Astrocyte (in vitro differentiated cells and primary cell): ENCODE measurements around the gene QRICH1. TPM values are rescaled to one million over a fixed set of nuclear protein-coding genes. Genes with fewer than 3 reads are reported as not detected.

Experiments used
- DNase-seq: peaks from one replicate; pipeline ENCODE4 v3.0.0-alpha.2; 2010; ENCODE audit warnings: low read depth
- FAIRE-seq: peaks from 2 replicates; lab custom pipeline; 2011; peaks lifted over from hg19 to GRCh38; lab: Jason Lieb, UNC
- H2AFZ ChIP-seq: 2 replicates; pipeline ENCODE4 v1.6.0; 2012; ENCODE audit warnings: low read depth, low read length, inconsistent platforms
- H3K27ac ChIP-seq: 2 replicates; pipeline ENCODE4 v1.5.1; 2011; ENCODE audit warnings: low read depth, low read length, inconsistent platforms
- H3K27me3 ChIP-seq: 2 replicates; pipeline ENCODE4 v1.6.0; 2011; ENCODE audit warnings: low read length, inconsistent platforms; ENCODE audit not compliant: insufficient read depth
- H3K36me3 ChIP-seq: 2 replicates; pipeline ENCODE4 v1.5.1; 2011; ENCODE audit warnings: low read length, inconsistent platforms; ENCODE audit not compliant: insufficient read depth
- H3K4me1 ChIP-seq: 2 replicates; pipeline ENCODE4 v1.5.1; 2011; ENCODE audit warnings: low read length, inconsistent platforms; ENCODE audit not compliant: insufficient read depth
- H3K4me2 ChIP-seq: 2 replicates; pipeline ENCODE4 v1.6.0; 2012; ENCODE audit warnings: low read length, inconsistent platforms
- H3K4me3 ChIP-seq: 2 replicates; pipeline ENCODE4 v1.5.1; 2011; ENCODE audit warnings: low read depth, mild to moderate bottlenecking, low read length, inconsistent platforms; ENCODE audit not compliant: insufficient read depth
- H3K79me2 ChIP-seq: 2 replicates; pipeline ENCODE4 v1.6.0; 2012; ENCODE audit warnings: mild to moderate bottlenecking, low read length, inconsistent platforms; ENCODE audit not compliant: insufficient read depth
- H3K9ac ChIP-seq: 2 replicates; pipeline ENCODE4 v1.6.0; 2012; ENCODE audit warnings: mild to moderate bottlenecking, low read length, inconsistent platforms
- H3K9me3 ChIP-seq: 2 replicates; pipeline ENCODE4 v1.5.1; 2012; ENCODE audit warnings: low read depth, mild to moderate bottlenecking, low read length, inconsistent platforms; ENCODE audit not compliant: insufficient read depth
- H4K20me1 ChIP-seq: 2 replicates; pipeline ENCODE4 v1.6.0; 2012; ENCODE audit warnings: low read length, inconsistent platforms; ENCODE audit not compliant: insufficient read depth
- H3K27ac Mint-ChIP-seq: one replicate; pipeline ENCODE4 v1.8.0; 2021; ENCODE audit warnings: mild to moderate bottlenecking, mixed read lengths; ENCODE audit not compliant: unreplicated experiment
- H3K27me3 Mint-ChIP-seq: one replicate; pipeline ENCODE4 v1.8.0; 2021; ENCODE audit warnings: low read depth, mixed read lengths; ENCODE audit not compliant: unreplicated experiment
- H3K36me3 Mint-ChIP-seq: one replicate; pipeline ENCODE4 v1.8.0; 2021; ENCODE audit warnings: low read depth, mixed read lengths; ENCODE audit not compliant: unreplicated experiment
- H3K4me1 Mint-ChIP-seq: one replicate; pipeline ENCODE4 v1.8.0; 2021; ENCODE audit warnings: low read depth, mixed read lengths; ENCODE audit not compliant: unreplicated experiment
- H3K4me3 Mint-ChIP-seq: one replicate; pipeline ENCODE4 v1.8.0; 2021; ENCODE audit warnings: mild to moderate bottlenecking, moderate library complexity, mixed read lengths; ENCODE audit not compliant: unreplicated experiment
- H3K9me3 Mint-ChIP-seq: one replicate; pipeline ENCODE4 v1.8.0; 2021; ENCODE audit warnings: mild to moderate bottlenecking, mixed read lengths; ENCODE audit not compliant: unreplicated experiment
- CTCF ChIP-seq: IDR thresholded peaks from 2 replicates; pipeline ENCODE4 v1.5.1; 2011; ENCODE audit warnings: low read depth, mild to moderate bottlenecking, inconsistent platforms, low read length, moderate library complexity; ENCODE audit not compliant: insufficient read depth
- EZH2 ChIP-seq: IDR thresholded peaks from 2 replicates; pipeline ENCODE4 v1.6.1; 2012; ENCODE audit warnings: mild to moderate bottlenecking, low read length, inconsistent platforms; ENCODE audit not compliant: insufficient read depth
- total RNA-seq: library from RNA; stranded (reverse); gene quantifications from 2 replicates; pipeline ENCODE4 v1.2.1, GENCODE V29; 2021

The QRICH1 gene
- total RNA-seq, 1 donor from 2014 or later: 119 TPM

- H3K27me3 ChIP-seq: no peaks in the 10 kb centered on the region
- peaks cover 61% of the 10 kb centered on the region for H4K20me1 ChIP-seq
- no peak overlapping the region for H3K4me2 ChIP-seq
- H3K4me1 ChIP-seq: peaks cover 22% of the 10 kb centered on the region
- FAIRE-seq (no peak), DNase-seq (no peak)
- H3K79me2 ChIP-seq: peaks cover 74% of the 10 kb centered on the region
- H2AFZ ChIP-seq: no peak overlapping the region
- no peaks in the 10 kb centered on the region for H3K9me3 ChIP-seq
- Mint-ChIP-seq H3K27ac (no peak overlapping the region), H3K9me3 (peaks cover 2% of the 10 kb centered on the region), H3K27me3 (no peaks in the 10 kb centered on the region), H3K36me3 (peaks cover 21% of the 10 kb centered on the region), H3K4me1 (peaks cover 18% of the 10 kb centered on the region), H3K4me3 (peak overlapping the region; percentile 57)
- no peak overlapping the region for H3K27ac ChIP-seq
- no peak overlapping the region for H3K4me3 ChIP-seq
- H3K36me3 ChIP-seq: peaks cover 40% of the 10 kb centered on the region
- TF ChIP-seq EZH2 (no peak), CTCF (no peak)
- H3K9ac ChIP-seq: no peak overlapping the region
These were observed 67.9 kb downstream of the QRICH1 start for GRCh38 chr3:49025793-49026520.

- Histone ChIP-seq H3K4me2 (no peak overlapping the region), H3K27ac (no peak overlapping the region), H3K4me3 (no peak overlapping the region), H3K27me3 (no peaks in the 10 kb centered on the region), H2AFZ (no peak overlapping the region), H3K9ac (no peak overlapping the region), H3K79me2 (peaks cover 82% of the 10 kb centered on the region), H3K9me3 (no peaks in the 10 kb centered on the region), H3K36me3 (peaks cover 40% of the 10 kb centered on the region), H4K20me1 (peaks cover 61% of the 10 kb centered on the region), H3K4me1 (peaks cover 24% of the 10 kb centered on the region)
- Mint-ChIP-seq H3K4me1 (peaks cover 19% of the 10 kb centered on the region), H3K9me3 (peaks cover 2% of the 10 kb centered on the region), H3K27me3 (no peaks in the 10 kb centered on the region), H3K27ac (no peak overlapping the region), H3K36me3 (peaks cover 21% of the 10 kb centered on the region), H3K4me3 (peak overlapping the region; percentile 50)
- DNase-seq: no peak
- no peak for FAIRE-seq
- TF ChIP-seq EZH2 (no peak), CTCF (no peak)
These were observed 68.7 kb downstream of the QRICH1 start for GRCh38 chr3:49025005-49025792.
